ENCODE results near the gene RASSF3. TPM values are rescaled to one million over a fixed set of nuclear protein-coding genes. Genes with fewer than 3 reads are reported as not detected.

RASSF3 gene
- total and polyA plus RNA-seq, 4 donors = 26.7 to 60.9 (median 33.5) TPM

DNA sequence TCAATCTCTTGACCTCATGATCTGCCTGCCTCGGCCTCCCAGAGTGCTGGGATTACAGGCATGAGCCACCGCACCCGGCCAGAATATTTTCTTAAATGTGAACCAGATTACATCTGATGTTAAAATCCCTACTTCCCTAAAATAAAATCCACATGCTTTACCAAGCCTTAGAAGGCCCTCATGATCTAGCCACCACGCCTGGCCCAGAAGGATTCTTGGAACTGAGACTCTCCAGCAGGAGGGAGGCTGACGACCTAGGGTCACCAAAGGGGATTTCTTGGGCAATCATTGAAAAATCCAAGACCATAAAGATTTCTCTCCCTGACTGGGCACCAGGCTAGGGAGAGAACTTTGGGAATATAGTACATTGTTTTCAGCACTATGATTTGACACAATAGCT lies 25.2 kb upstream of the RASSF3 start:
- no peak overlapping the region for H3K9ac ChIP-seq (ENCODE audit: insufficient read depth in 1 of 2, low read length in 2 of 2)
- no peaks in the 10 kb centered on the region for H3K36me3 ChIP-seq (ENCODE audit: control insufficient read depth in 4 of 4, insufficient read depth in 4 of 4, low read length in 4 of 4)
- TF ChIP-seq, protein P1, sequence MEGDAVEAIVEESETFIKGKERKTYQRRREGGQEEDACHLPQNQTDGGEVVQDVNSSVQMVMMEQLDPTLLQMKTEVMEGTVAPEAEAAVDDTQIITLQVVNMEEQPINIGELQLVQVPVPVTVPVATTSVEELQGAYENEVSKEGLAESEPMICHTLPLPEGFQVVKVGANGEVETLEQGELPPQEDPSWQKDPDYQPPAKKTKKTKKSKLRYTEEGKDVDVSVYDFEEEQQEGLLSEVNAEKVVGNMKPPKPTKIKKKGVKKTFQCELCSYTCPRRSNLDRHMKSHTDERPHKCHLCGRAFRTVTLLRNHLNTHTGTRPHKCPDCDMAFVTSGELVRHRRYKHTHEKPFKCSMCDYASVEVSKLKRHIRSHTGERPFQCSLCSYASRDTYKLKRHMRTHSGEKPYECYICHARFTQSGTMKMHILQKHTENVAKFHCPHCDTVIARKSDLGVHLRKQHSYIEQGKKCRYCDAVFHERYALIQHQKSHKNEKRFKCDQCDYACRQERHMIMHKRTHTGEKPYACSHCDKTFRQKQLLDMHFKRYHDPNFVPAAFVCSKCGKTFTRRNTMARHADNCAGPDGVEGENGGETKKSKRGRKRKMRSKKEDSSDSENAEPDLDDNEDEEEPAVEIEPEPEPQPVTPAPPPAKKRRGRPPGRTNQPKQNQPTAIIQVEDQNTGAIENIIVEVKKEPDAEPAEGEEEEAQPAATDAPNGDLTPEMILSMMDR (IDR thresholded peaks at IDR 0.05; ENCODE audit: control extremely low read depth, extremely low read depth) = no peak
- H3K27ac ChIP-seq (ENCODE audit: low read depth in 1 of 2, low read length in 1 of 2) = no peak overlapping the region
- H3K27me3 ChIP-seq (ENCODE audit: control insufficient read depth in 3 of 3, insufficient read depth in 3 of 3, low read length in 2 of 3) = no peaks in the 10 kb centered on the region
- whole genome bisulfite sequencing, 2 donors = 80 to 87% methylated on average over 5 of the region's 5 CpGs
- no peaks in the 10 kb centered on the region for H3K9me3 ChIP-seq (ENCODE audit: control insufficient read depth in 4 of 4, insufficient read depth in 3 of 4, low read length in 3 of 4)
- no peak for ATAC-seq (ENCODE audit: insufficient read depth, low FRiP score)
- H3K4me3 ChIP-seq = no peak overlapping the region
- no peak for DNase-seq
- peaks cover 0 to 17% (median 7%) of the 10 kb centered on the region in 5 donors for H3K4me1 ChIP-seq (ENCODE audit: control insufficient read depth in 5 of 5, insufficient read depth in 5 of 5, low read length in 5 of 5)

DNA sequence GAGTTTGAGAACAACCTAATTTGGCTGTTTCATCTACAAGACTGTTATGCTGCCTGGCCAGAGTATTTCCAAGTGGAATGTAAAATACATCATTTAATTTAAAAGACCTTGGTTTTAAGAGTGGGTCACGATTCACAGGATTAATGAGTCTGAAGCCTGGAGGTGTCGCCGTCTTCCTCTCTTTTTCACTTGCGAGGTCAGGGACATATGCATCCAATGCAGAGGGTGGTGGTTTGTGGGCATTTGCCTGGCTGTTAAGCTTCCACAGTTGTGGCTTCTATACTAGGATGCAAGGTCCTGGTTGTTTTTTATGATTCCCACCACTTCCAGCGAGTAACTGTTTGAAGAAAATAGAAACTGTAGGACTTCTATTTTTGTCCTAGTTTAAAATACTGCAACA lies 22.8 kb upstream of the RASSF3 start:
- Histone ChIP-seq H3K36me3 (ENCODE audit: control insufficient read depth in 4 of 4, insufficient read depth in 4 of 4, low read length in 4 of 4) (no peaks in the 10 kb centered on the region), H3K9me3 (ENCODE audit: control insufficient read depth in 4 of 4, insufficient read depth in 3 of 4, low read length in 3 of 4) (no peaks in the 10 kb centered on the region), H3K27ac (ENCODE audit: low read depth in 1 of 2, low read length in 1 of 2) (no peak overlapping the region), H3K4me1 (ENCODE audit: control insufficient read depth in 5 of 5, insufficient read depth in 5 of 5, low read length in 5 of 5) (peaks cover 0 to 16% (median 7%) of the 10 kb centered on the region in 5 donors), H3K27me3 (ENCODE audit: control insufficient read depth in 3 of 3, insufficient read depth in 3 of 3, low read length in 2 of 3) (no peaks in the 10 kb centered on the region), H3K4me3 (no peak overlapping the region), H3K9ac (ENCODE audit: insufficient read depth in 1 of 2, low read length in 2 of 2) (no peak overlapping the region)
- 87 to 92% methylated on average over 5 of the region's 5 CpGs for WGBS, 2 donors
- no peak for DNase-seq
- no peak for ATAC-seq (ENCODE audit: insufficient read depth, low FRiP score)
- TF ChIP-seq, protein P1 (IDR thresholded peaks at IDR 0.05; ENCODE audit: control extremely low read depth, extremely low read depth) = no peak

DNA sequence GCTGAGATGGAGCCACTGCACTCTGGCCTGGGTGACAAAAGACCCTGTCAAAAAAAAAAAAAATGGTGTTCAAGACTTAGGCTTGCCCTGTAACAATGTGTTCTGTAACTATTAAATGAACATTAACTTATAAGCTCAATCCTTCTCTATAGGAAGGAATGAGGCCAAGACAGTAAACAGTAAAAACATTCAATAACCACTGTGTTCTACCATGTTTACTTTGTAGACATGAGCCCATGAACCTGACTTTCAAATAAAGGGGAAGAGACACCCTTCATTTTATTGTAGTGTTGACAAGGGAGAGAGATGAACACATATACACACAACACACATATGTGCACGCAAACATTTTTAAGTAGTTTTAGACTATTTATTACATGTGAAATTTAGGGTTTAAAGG lies 20.1 kb upstream of the RASSF3 start:
- H3K4me1 ChIP-seq (ENCODE audit: control insufficient read depth in 5 of 5, insufficient read depth in 5 of 5, low read length in 5 of 5) = no peaks in the 10 kb centered on the region
- no peaks in the 10 kb centered on the region for H3K27me3 ChIP-seq (ENCODE audit: control insufficient read depth in 3 of 3, insufficient read depth in 3 of 3, low read length in 2 of 3)
- no peak for ATAC-seq (ENCODE audit: insufficient read depth, low FRiP score)
- no peak overlapping the region for H3K9ac ChIP-seq (ENCODE audit: insufficient read depth in 1 of 2, low read length in 2 of 2)
- TF ChIP-seq, protein P1 (IDR thresholded peaks at IDR 0.05; ENCODE audit: control extremely low read depth, extremely low read depth) = no peak
- 98% methylated on average over 1 of the region's 1 CpG for WGBS, 2 donors
- no peak for DNase-seq
- H3K27ac ChIP-seq (ENCODE audit: low read depth in 1 of 2, low read length in 1 of 2) = no peak overlapping the region
- no peaks in the 10 kb centered on the region for H3K9me3 ChIP-seq (ENCODE audit: control insufficient read depth in 4 of 4, insufficient read depth in 3 of 4, low read length in 3 of 4)
- no peaks in the 10 kb centered on the region for H3K36me3 ChIP-seq (ENCODE audit: control insufficient read depth in 4 of 4, insufficient read depth in 4 of 4, low read length in 4 of 4)
- H3K4me3 ChIP-seq = no peak overlapping the region

All from lung (tissue), 12 donors.